ENCODE data around the gene LBH.
"Not testable (repeated sequence)": the region's sequence is repeated elsewhere in the genome, so short reads cannot be mapped to it uniquely, and the experiment has no call there.

LBH gene

GRCh38 chr2:30257266-30258214, 26.2 kb downstream of the LBH start:
- no peak for DNase-seq (ENCODE audit: low spot score)

GRCh38 chr2:30259071-30259470, 27.7 kb downstream of the LBH start:
- no peak for DNase-seq (ENCODE audit: low spot score)

GRCh38 chr2:30259827-30260679, 28.7 kb downstream of the LBH start:
- no peak for DNase-seq (ENCODE audit: low spot score)

GRCh38 chr2:30260941-30261340, 29.6 kb downstream of the LBH start:
- DNase-seq (ENCODE audit: low spot score): no peak

- DNase-seq (ENCODE audit: low spot score): no peak
These were observed 30.4 kb downstream of the LBH start for GRCh38 chr2:30261695-30262211.

- DNase-seq (ENCODE audit: low spot score): no peak
These were observed 31.5 kb downstream of the LBH start for GRCh38 chr2:30262716-30263309.

GRCh38 chr2:30264274-30264673, 32.9 kb downstream of the LBH start:
- DNase-seq (ENCODE audit: low spot score): no peak

GRCh38 chr2:30265052-30266015, 34.0 kb downstream of the LBH start:
- DNase-seq (ENCODE audit: low spot score): no peak

- no peak for DNase-seq (ENCODE audit: low spot score)
These were observed 34.8 kb downstream of the LBH start for GRCh38 chr2:30266051-30266621.

- DNase-seq (ENCODE audit: low spot score): no peak
These were observed 35.4 kb downstream of the LBH start for GRCh38 chr2:30266705-30267104.

GRCh38 chr2:30267161-30267975, 36.0 kb downstream of the LBH start:
- DNase-seq (ENCODE audit: low spot score): no peak

GRCh38 chr2:30268296-30268871, 37.0 kb downstream of the LBH start:
- no peak for DNase-seq (ENCODE audit: low spot score)

- not testable (repeated sequence) for DNase-seq (ENCODE audit: low spot score)
These were observed 37.9 kb downstream of the LBH start for GRCh38 chr2:30269114-30269770.

GRCh38 chr2:30269771-30270145, 38.4 kb downstream of the LBH start:
- DNase-seq (ENCODE audit: low spot score): no peak

- DNase-seq (ENCODE audit: low spot score): no peak
These were observed 38.8 kb downstream of the LBH start for GRCh38 chr2:30270166-30270565.

- DNase-seq (ENCODE audit: low spot score): no peak
These were observed 40.0 kb downstream of the LBH start for GRCh38 chr2:30271301-30271700.

GRCh38 chr2:30272286-30272685, 41.0 kb downstream of the LBH start:
- no peak for DNase-seq (ENCODE audit: low spot score)

- DNase-seq (ENCODE audit: low spot score): no peak
These were observed 41.6 kb downstream of the LBH start for GRCh38 chr2:30272761-30273573.

Data from ecto neural progenitor cell (in vitro differentiated cells).